ENCODE measurements around the gene SMCO1.

DNA sequence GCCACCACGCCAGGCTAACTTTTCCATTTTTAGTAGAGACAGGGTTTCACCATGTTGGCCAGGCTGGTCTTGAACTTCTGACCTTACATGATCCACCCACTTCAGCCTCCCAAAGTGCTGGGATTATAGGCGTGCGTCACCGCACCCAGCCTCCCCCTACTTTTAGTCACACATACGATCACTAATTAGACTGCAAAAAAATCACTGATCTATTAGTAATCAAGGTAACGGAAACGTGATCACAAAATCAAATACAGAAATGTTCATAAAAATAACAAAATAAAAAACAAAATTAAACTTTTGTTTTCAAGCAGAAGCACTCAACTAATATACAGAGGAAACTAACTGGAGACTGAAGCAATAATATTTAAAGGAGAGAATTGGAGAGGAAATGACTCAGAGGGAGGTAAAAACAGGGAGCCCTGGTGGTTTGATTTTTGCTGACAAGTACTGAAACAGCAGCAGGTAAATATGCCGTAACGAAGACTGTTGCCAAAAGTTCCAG, 48.6 kb upstream of the SMCO1 start:
- TF ChIP-seq KDM5A (IDR thresholded peaks at IDR 0.05) (no peak), HOXB5 (CRISPR knock-in tag; IDR thresholded peaks at IDR 0.05) (no peak), EP300 (IDR thresholded peaks at IDR 0.05) (no peak), E2F6 (IDR thresholded peaks at IDR 0.05; ENCODE audit: borderline replicate concordance, low read depth) (no peak)
- TF ChIP-seq, protein P1, sequence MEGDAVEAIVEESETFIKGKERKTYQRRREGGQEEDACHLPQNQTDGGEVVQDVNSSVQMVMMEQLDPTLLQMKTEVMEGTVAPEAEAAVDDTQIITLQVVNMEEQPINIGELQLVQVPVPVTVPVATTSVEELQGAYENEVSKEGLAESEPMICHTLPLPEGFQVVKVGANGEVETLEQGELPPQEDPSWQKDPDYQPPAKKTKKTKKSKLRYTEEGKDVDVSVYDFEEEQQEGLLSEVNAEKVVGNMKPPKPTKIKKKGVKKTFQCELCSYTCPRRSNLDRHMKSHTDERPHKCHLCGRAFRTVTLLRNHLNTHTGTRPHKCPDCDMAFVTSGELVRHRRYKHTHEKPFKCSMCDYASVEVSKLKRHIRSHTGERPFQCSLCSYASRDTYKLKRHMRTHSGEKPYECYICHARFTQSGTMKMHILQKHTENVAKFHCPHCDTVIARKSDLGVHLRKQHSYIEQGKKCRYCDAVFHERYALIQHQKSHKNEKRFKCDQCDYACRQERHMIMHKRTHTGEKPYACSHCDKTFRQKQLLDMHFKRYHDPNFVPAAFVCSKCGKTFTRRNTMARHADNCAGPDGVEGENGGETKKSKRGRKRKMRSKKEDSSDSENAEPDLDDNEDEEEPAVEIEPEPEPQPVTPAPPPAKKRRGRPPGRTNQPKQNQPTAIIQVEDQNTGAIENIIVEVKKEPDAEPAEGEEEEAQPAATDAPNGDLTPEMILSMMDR (IDR thresholded peaks at IDR 0.05) = no peak
- TF ChIP-seq, protein P2, sequence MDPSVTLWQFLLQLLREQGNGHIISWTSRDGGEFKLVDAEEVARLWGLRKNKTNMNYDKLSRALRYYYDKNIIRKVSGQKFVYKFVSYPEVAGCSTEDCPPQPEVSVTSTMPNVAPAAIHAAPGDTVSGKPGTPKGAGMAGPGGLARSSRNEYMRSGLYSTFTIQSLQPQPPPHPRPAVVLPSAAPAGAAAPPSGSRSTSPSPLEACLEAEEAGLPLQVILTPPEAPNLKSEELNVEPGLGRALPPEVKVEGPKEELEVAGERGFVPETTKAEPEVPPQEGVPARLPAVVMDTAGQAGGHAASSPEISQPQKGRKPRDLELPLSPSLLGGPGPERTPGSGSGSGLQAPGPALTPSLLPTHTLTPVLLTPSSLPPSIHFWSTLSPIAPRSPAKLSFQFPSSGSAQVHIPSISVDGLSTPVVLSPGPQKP (IDR thresholded peaks at IDR 0.05; ENCODE audit: low read depth, low read length) = no peak
